HEK293T (cell line): ENCODE data around the gene PGA4.

ENCODE experiments used
- ARNT ChIP-seq: fragments of 450-650 bp; IDR thresholded peaks from 2 replicates; pipeline ENCODE4 v1.6.1; 2017; ENCODE audit warnings: mild to moderate bottlenecking
- BHLHE40 ChIP-seq: fragments of 450-650 bp; IDR thresholded peaks from 2 replicates; pipeline ENCODE4 v1.6.1; 2016; ENCODE audit warnings: mild to moderate bottlenecking, moderate library complexity, borderline replicate concordance
- ELF4 ChIP-seq: fragments of 450-650 bp; IDR thresholded peaks from 2 replicates; pipeline ENCODE4 v1.6.1; 2017; ENCODE audit warnings: antibody characterized with exemption
- FOXA1 ChIP-seq: fragments of 450-650 bp; IDR thresholded peaks from 2 replicates; pipeline ENCODE4 v1.6.1; 2016; ENCODE audit warnings: mild to moderate bottlenecking
- FOXK2 ChIP-seq: fragments of 450-650 bp; IDR thresholded peaks from 2 replicates; pipeline ENCODE4 v1.6.1; 2016; ENCODE audit warnings: mild to moderate bottlenecking
- FOXM1 ChIP-seq: fragments of 450-650 bp; IDR thresholded peaks from 2 replicates; pipeline ENCODE4 v1.6.1; 2017; ENCODE audit warnings: mild to moderate bottlenecking, borderline replicate concordance
- L3MBTL2 ChIP-seq: fragments of 450-650 bp; conservative IDR thresholded peaks from 2 replicates; pipeline ENCODE4 v1.6.1; 2016; ENCODE audit warnings: mild to moderate bottlenecking
- LEF1 ChIP-seq: fragments of 450-650 bp; IDR thresholded peaks from 2 replicates; pipeline ENCODE4 v1.6.1; 2017; ENCODE audit warnings: mild to moderate bottlenecking, borderline replicate concordance
- NFRKB ChIP-seq: fragments of 450-650 bp; IDR thresholded peaks from 2 replicates; pipeline ENCODE4 v1.6.1; 2016; ENCODE audit warnings: mild to moderate bottlenecking, moderate library complexity
- SP1 ChIP-seq: fragments of 450-650 bp; IDR thresholded peaks from 2 replicates; pipeline ENCODE4 v1.6.1; 2017
- TARDBP ChIP-seq: fragments of 450-650 bp; IDR thresholded peaks from 2 replicates; pipeline ENCODE4 v1.6.1; 2016
- ZNF384 ChIP-seq: fragments of 450-650 bp; IDR thresholded peaks from 2 replicates; pipeline ENCODE4 v1.6.1; 2016
- TF ChIP-seq, protein P1 (sequence below): fragments of 450-650 bp; IDR thresholded peaks from 2 replicates; pipeline ENCODE4 v1.6.1; 2016

DNA sequence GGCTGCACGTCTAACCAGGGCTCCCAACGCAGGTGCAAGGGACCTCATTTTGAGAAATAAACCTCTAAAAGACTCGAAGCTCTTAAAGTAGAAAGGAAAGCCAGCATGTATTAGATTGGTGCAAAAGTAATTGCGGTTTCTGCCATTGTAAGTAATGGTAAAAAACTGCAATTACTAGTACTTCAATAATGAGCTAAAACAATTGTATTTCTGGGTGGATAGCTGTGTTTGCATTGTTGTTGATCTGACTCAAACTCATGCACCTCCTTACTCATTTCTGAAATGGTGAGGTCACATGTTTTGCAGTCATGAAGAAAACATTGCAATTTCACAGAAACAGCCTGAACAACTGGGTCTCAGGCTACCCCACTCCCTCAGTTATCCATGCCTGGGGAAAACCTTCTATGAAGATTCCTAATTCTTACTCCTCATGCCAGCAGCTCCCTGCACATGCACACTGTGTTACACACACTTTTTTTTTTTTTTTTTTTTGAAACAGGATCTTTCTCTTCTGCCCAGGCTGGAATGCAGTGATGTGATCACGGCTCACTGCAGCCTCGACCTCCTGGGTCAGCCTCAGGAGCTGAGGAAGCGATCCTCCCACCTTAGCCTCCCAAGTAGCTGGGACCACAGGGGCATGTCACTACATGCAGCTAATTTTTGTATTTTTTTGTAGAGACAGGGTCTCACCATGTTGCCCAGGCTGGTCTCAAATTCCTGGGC, 48.4 kb downstream of the PGA4 start:
- TF ChIP-seq FOXA1, result no peak
- no peak for TF ChIP-seq BHLHE40
- no peak for TF ChIP-seq FOXM1
- TF ChIP-seq L3MBTL2, result no peak
- TF ChIP-seq SP1, result no peak
- TF ChIP-seq FOXK2, result no peak
- TF ChIP-seq LEF1, result no peak
- TF ChIP-seq, protein P1, sequence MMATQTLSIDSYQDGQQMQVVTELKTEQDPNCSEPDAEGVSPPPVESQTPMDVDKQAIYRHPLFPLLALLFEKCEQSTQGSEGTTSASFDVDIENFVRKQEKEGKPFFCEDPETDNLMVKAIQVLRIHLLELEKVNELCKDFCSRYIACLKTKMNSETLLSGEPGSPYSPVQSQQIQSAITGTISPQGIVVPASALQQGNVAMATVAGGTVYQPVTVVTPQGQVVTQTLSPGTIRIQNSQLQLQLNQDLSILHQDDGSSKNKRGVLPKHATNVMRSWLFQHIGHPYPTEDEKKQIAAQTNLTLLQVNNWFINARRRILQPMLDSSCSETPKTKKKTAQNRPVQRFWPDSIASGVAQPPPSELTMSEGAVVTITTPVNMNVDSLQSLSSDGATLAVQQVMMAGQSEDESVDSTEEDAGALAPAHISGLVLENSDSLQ, result no peak
- no peak for TF ChIP-seq NFRKB
- no peak for TF ChIP-seq TARDBP
- TF ChIP-seq ARNT, result no peak
- peak; percentile 37; the same call in 1 of the 2 replicates for TF ChIP-seq ELF4
- TF ChIP-seq ZNF384, result no peak
